H7 (cell line): ENCODE results near the gene NKD2. TPM values are rescaled to one million over a fixed set of nuclear protein-coding genes. Genes with fewer than 3 reads are reported as not detected.

ENCODE experiments used
- DNase-seq: peaks from one replicate; pipeline ENCODE4 v3.0.0; 2012
- H3K27me3 ChIP-seq: 2 replicates; pipeline ENCODE4 v1.6.0; 2011; ENCODE audit warnings: mild to moderate bottlenecking, low read length; ENCODE audit not compliant: control insufficient read depth, insufficient read depth
- H3K36me3 ChIP-seq: replicated peaks from 2 replicates; pipeline ENCODE4 v1.5.1; 2011; ENCODE audit warnings: low read length; ENCODE audit not compliant: control insufficient read depth, insufficient read depth
- H3K4me3 ChIP-seq: 2 replicates; pipeline ENCODE4 v1.5.1; 2011; ENCODE audit warnings: low read depth, mild to moderate bottlenecking, control low read depth, low read length, moderate library complexity; ENCODE audit not compliant: insufficient read depth
- total RNA-seq: library from RNA; depleted of rRNA; stranded (reverse); fragments of >200 nt; shearing (Covaris generic); gene quantifications from 2 replicates; pipeline ENCODE4 v1.2.3, GENCODE V29; 2014; rRNA removed

NKD2 gene
- 4.9 and 5.7 TPM in 2 replicates for total RNA-seq

GRCh38 chr5:1008451-1009358 lies at the start of gene NKD2:
TSS of gene NKD2 (plus strand) at chr5:1008802. CDS start at chr5:1009058, 256 bp downstream.
- peak; percentile 98 for DNase-seq
- Histone ChIP-seq H3K27me3 (peaks cover 55% of the 10 kb centered on the region), H3K36me3 (no peaks in the 10 kb centered on the region), H3K4me3 (peak within 1 kb of the TSS; percentile 45)

DNA sequence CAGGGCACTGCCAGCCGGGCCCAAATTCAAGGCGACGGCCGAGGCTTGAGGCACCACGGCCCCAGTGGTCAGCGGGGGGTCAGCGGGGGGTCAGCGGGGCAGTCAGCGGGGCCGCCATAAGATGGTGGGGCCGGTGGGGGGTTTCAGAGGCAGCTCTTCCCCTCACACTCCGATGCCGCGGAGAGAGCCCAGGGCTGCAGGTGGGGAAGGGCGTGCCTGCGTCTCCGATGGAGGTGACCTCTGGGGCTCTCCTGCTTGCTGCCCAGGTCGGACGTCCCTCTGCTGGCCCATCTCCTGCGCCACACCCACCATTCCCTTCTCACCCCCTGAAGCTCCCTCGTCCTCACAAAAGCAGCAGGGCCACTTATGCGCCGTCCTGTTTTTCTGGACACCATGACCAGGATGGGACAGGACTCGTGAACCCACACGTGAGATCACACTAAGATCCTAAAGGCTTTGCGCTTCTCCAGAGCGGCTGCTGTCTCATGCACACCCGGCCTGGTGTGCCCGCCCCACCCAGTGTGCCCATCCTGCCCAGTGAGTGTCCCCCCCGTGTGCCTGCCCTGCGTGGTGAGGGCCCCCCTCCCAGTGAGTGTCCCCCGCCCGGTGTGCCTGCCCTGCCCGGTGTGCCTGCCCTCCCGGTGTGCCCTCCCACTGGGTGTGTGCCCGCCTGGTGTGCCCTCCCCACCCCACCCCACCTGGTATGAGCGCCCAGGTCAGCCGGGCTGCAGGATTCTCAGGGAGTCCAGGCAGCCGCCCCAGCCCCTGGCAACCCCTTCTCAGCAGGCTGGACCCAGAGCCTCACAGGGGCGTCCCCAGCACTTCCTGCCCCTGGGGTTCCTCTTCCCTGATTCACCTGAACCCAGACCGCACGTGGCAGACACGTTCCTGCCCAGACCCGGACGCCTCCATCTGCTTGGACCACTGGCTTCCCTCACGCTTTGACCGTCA lies 48.7 kb upstream of the NKD2 start:
- Histone ChIP-seq H3K36me3 (no peaks in the 10 kb centered on the region), H3K4me3 (no peak overlapping the region), H3K27me3 (no peaks in the 10 kb centered on the region)
- DNase-seq = peak; percentile 55

DNA sequence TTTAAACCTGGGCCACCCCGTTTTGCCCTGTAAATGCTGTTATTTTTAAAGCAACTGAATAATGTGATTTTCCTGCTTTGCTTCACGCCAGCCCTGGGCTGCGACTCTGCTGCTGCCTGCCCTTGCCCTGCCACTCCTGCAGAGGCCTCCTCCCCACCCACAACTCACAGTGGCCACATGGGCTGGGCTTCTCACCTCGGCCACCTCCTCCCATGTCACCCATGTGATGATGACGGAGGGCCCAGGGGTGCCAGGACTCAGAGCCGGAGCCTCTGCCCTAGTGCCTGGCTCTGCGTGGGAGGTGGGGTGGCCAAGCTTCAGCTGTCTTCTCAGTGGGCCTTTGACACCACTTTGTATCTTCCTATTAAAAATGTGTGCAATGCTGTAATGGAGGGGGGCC lies 48.1 kb upstream of the NKD2 start:
- no peak for DNase-seq
- H3K27me3 ChIP-seq = no peaks in the 10 kb centered on the region

DNA sequence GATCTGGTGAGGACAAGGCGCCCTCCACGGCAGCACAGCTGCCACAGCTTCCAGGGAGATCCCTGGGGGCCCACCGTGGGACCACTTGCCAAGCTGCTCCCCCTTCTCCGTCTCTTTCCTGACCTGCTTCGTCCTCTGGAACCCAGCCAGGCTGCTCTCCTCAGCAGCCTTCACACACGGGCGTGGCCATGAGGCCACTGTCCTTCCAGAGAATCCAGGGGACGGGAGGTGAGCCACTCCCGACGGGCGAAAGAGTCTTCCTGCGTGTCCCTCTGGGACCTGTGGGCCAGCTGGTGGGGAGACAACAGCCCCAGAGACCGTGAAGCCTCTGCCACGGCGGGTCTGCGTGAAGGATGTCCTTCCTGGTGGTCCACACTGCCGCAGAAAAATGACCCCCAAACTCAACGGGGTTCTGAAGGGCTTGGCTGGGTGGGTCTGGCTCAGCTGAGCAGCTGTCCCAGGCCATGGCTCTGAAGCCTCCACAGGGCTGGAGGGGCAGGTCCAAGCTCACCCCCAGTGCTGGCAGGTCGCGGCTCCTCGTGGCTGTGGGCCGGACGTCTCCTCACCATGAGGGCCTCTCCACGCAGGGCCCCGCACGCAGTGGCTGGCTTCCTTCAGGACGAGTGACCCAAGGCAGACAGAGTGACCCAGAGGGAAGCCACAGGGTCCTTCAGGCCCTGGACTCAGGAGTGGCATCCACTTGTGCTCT lies 47.4 kb upstream of the NKD2 start:
- Histone ChIP-seq H3K4me3 (no peak overlapping the region), H3K36me3 (no peaks in the 10 kb centered on the region), H3K27me3 (no peaks in the 10 kb centered on the region)
- DNase-seq = peak; percentile 45

More for the DNA sequence above, 48.1 kb upstream of the NKD2 start:
- H3K36me3 ChIP-seq = no peaks in the 10 kb centered on the region
- no peak overlapping the region for H3K4me3 ChIP-seq

DNA sequence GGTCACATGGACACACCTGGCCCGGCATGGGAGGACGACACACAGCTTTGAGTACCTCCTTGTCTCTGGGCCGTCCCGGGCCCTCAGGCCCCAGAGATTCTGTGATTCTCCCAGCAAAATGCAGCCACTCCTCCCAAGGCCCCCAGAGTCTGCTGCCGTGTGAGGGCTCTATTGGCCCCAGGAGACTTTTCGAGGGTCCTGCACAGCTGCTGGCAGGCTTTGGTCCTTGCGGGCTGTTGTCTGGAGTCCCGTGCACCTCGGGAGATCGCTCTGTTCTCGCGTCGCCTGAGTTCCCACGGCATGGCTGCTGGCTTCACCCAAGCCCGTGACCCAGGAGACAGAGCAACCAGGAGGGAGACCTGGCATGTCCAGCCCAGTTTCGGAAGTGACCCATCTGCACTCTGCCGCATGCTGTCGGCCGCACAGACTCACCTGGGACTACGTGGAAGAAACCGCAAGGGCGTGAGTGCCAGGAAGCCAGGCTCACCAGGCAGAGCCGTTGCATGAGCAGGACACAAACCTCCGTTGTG lies 46.8 kb upstream of the NKD2 start:
- no peaks in the 10 kb centered on the region for H3K27me3 ChIP-seq
- H3K36me3 ChIP-seq = no peaks in the 10 kb centered on the region
- peak; percentile 35 for DNase-seq
- no peak overlapping the region for H3K4me3 ChIP-seq

- Histone ChIP-seq H3K27me3 (no peaks in the 10 kb centered on the region), H3K4me3 (no peak overlapping the region), H3K36me3 (no peaks in the 10 kb centered on the region)
- peak; percentile 44 for DNase-seq
These were observed 46.2 kb upstream of the NKD2 start for GRCh38 chr5:962386-962785.

DNA sequence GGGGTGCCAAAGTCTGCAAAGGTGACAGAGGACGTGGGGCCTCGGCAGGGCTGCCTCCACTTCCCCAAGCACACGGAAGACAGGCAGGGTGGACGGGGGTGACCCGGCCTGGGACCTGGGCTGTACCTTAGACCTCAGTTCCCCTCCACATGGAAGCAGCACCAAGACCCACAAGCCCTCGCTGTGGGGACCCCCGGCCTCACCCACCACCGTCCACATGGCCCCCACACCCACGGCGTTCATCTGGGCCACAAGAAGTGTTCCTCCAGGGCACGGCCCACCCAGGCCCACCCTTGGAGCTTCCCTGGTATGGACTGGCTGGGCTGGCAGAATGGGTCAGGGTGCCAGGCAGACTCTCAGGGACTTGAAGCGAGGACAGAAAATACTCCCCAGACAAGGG lies 45.8 kb upstream of the NKD2 start:
- H3K36me3 ChIP-seq = no peaks in the 10 kb centered on the region
- peak; percentile 56 for DNase-seq
- H3K27me3 ChIP-seq = no peaks in the 10 kb centered on the region
- no peak overlapping the region for H3K4me3 ChIP-seq

GRCh38 chr5:963310-963672 lies 45.3 kb upstream of the NKD2 start:
- peak; percentile 47 for DNase-seq
- H3K36me3 ChIP-seq = no peaks in the 10 kb centered on the region
- H3K27me3 ChIP-seq = no peaks in the 10 kb centered on the region
- H3K4me3 ChIP-seq = no peak overlapping the region

- no peaks in the 10 kb centered on the region for H3K27me3 ChIP-seq
- peak; percentile 32 for DNase-seq
- H3K36me3 ChIP-seq = no peaks in the 10 kb centered on the region
- H3K4me3 ChIP-seq = no peak overlapping the region
These were observed 44.7 kb upstream of the NKD2 start for GRCh38 chr5:963673-964531.

- no peak for DNase-seq
- no peaks in the 10 kb centered on the region for H3K27me3 ChIP-seq
- H3K36me3 ChIP-seq = no peaks in the 10 kb centered on the region
- H3K4me3 ChIP-seq = no peak overlapping the region
These were observed 43.8 kb upstream of the NKD2 start for GRCh38 chr5:964821-965220.

DNA sequence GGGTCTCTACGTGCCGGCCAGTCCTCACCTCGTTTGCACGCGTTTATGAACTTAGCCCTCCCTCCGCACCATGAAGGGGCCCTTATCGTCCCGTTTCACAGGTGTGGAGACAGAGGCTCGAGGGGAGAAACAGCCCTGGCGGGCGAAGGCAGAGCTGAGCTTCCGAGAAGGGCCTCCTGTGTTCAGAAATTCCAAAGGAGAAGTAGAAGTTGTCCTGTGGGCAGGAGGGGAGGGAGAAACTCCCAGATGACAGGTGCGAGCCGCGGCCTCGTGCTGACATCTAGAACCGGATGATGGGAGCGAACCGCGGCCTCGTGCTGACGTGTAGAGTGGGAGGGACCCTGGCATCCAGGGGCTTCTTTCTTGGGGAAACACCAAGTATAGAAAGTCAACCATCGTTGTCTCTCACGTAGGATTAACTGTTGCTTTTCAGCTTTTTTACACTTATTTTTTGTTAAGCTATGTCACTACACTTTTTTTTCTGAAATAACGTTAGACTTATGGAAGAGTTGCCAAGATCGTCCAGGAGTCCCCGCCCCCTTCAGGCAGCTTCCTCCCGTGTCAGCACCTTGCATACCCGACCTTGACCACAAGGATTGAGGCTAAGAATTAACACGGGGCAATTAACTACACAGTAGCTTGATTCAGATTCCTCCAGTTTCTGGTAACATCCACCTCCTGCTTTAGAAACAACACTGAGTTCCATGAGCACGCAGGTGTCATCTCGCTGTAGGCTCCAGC lies 42.8 kb upstream of the NKD2 start:
- DNase-seq = peak; percentile 67
- no peak overlapping the region for H3K4me3 ChIP-seq
- H3K27me3 ChIP-seq = no peaks in the 10 kb centered on the region
- H3K36me3 ChIP-seq = no peaks in the 10 kb centered on the region

GRCh38 chr5:966345-966710 lies 42.3 kb upstream of the NKD2 start:
- no peak for DNase-seq

DNA sequence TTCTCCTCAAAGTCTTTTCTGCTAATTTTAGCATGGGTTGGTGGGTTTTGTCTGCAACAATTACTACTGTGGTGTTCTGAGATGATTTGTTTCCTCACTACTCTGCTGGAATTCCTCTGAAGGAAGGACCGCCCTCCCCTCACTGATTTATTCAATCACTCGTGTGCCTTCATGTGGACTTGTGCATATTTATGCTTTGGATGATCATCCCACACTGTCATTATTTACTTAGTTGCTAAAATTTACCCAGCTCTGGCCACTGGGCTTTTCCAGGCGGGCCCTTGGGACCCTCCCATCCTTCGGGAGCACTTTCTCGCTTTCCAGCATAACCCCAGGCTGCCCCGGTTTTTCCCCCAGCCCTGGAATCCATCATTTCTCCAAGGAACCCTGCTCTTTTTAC lies 41.7 kb upstream of the NKD2 start:
- no peaks in the 10 kb centered on the region for H3K36me3 ChIP-seq
- no peak overlapping the region for H3K4me3 ChIP-seq
- no peak for DNase-seq
- no peaks in the 10 kb centered on the region for H3K27me3 ChIP-seq

More at GRCh38 chr5:966345-966710, 42.3 kb upstream of the NKD2 start:
- H3K27me3 ChIP-seq = no peaks in the 10 kb centered on the region
- no peaks in the 10 kb centered on the region for H3K36me3 ChIP-seq
- no peak overlapping the region for H3K4me3 ChIP-seq
